Calu3 (cell line): ENCODE data around the gene ITPRID1. TPM values are rescaled to one million over a fixed set of nuclear protein-coding genes. Genes with fewer than 3 reads are reported as not detected.

ENCODE experiments used
- BruUV-seq: library from RNA; stranded (reverse); fragments of 400-500 nt; replicated peaks from 2 replicates; lab custom pipeline; 2021; lab: Mats Ljungman, UMichigan
- CTCF ChIA-PET: fragments of 300-600 bp; sonication (Branson Sonifier 250); formaldehyde crosslinking; loops from one replicate; lab custom pipeline; 2022; ENCODE audit warnings: antibody characterized with exemption; lab: Charles Lee
- DNase-seq: peaks from one replicate; pipeline ENCODE4 v3.0.0; 2022
- H3K27ac Mint-ChIP-seq: one replicate; pipeline ENCODE4 v1.8.0; 2022; ENCODE audit warnings: mixed read lengths; ENCODE audit not compliant: unreplicated experiment
- H3K27me3 Mint-ChIP-seq: one replicate; pipeline ENCODE4 v1.8.0; 2022; ENCODE audit warnings: mixed read lengths; ENCODE audit not compliant: unreplicated experiment
- H3K36me3 Mint-ChIP-seq: one replicate; pipeline ENCODE4 v1.8.0; 2022; ENCODE audit warnings: mild to moderate bottlenecking, moderate library complexity, mixed read lengths; ENCODE audit not compliant: insufficient read depth, unreplicated experiment
- H3K4me1 Mint-ChIP-seq: one replicate; pipeline ENCODE4 v1.8.0; 2022; ENCODE audit warnings: mild to moderate bottlenecking, low read depth, mixed read lengths; ENCODE audit not compliant: unreplicated experiment
- H3K4me3 Mint-ChIP-seq: one replicate; pipeline ENCODE4 v1.8.0; 2022; ENCODE audit warnings: mild to moderate bottlenecking, low read depth, moderate library complexity, mixed read lengths; ENCODE audit not compliant: unreplicated experiment
- H3K9me3 Mint-ChIP-seq: one replicate; pipeline ENCODE4 v1.8.0; 2022; ENCODE audit warnings: low read depth, mixed read lengths; ENCODE audit not compliant: unreplicated experiment
- intact Hi-C: fragments of 100-400 bp; cut with micrococcal nuclease; formaldehyde crosslinking; loops from one replicate; pipeline ENCODE4 v1.10.0; 2022; ENCODE audit not compliant: unreplicated experiment
- total RNA-seq: library from RNA; stranded (reverse); gene quantifications from 2 replicates; pipeline ENCODE4 v1.2.3, GENCODE V29; 2022
- TF ChIP-seq, protein P1 (sequence below): fragments of 200-600 bp; IDR thresholded peaks from one replicate; pipeline ENCODE4 v1.8.0; 2022; ENCODE audit warnings: antibody characterized with exemption; ENCODE audit not compliant: unreplicated experiment

The ITPRID1 gene
- total RNA-seq, 1 experiment from 2014 or later, result 3.8 TPM

DNA sequence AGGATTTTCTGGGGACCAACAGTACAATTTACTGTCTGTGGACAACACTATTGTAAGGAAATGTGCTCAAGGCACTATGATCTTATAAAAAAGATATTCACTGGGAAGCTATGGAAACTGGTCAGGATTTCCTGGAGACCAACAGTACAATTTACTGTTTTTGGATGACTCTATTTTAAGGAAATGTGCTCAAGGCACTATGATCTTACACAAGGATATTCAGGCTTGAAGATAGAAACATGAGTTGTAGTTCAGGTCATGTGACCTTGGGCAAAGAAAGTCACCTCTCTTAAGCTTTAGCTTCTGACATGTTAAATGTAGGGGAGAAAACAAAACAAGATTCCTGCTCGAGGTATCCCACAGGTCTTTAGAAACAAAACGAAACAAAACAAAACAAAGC, 1.7 kb upstream of the ITPRID1 start:
- no peak for DNase-seq
- H3K4me1 Mint-ChIP-seq, result peaks cover 11% of the 10 kb centered on the region
- no peak overlapping the region for H3K27ac Mint-ChIP-seq
- H3K9me3 Mint-ChIP-seq, result peaks cover 12% of the 10 kb centered on the region
- no peaks in the 10 kb centered on the region for H3K36me3 Mint-ChIP-seq
- H3K4me3 Mint-ChIP-seq, result no peak overlapping the region
- BruUV-seq, result no TSS peak
- TF ChIP-seq, protein P1, sequence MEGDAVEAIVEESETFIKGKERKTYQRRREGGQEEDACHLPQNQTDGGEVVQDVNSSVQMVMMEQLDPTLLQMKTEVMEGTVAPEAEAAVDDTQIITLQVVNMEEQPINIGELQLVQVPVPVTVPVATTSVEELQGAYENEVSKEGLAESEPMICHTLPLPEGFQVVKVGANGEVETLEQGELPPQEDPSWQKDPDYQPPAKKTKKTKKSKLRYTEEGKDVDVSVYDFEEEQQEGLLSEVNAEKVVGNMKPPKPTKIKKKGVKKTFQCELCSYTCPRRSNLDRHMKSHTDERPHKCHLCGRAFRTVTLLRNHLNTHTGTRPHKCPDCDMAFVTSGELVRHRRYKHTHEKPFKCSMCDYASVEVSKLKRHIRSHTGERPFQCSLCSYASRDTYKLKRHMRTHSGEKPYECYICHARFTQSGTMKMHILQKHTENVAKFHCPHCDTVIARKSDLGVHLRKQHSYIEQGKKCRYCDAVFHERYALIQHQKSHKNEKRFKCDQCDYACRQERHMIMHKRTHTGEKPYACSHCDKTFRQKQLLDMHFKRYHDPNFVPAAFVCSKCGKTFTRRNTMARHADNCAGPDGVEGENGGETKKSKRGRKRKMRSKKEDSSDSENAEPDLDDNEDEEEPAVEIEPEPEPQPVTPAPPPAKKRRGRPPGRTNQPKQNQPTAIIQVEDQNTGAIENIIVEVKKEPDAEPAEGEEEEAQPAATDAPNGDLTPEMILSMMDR, result no peak
- no peaks in the 10 kb centered on the region for H3K27me3 Mint-ChIP-seq
- CTCF ChIA-PET, result interaction anchor here (1.1 kb wide), 1 partner anchor 13 kb away, joined by 3 read pairs; no protein-coding TSS in a partner anchor
- intact Hi-C loops, result no loop called here

DNA sequence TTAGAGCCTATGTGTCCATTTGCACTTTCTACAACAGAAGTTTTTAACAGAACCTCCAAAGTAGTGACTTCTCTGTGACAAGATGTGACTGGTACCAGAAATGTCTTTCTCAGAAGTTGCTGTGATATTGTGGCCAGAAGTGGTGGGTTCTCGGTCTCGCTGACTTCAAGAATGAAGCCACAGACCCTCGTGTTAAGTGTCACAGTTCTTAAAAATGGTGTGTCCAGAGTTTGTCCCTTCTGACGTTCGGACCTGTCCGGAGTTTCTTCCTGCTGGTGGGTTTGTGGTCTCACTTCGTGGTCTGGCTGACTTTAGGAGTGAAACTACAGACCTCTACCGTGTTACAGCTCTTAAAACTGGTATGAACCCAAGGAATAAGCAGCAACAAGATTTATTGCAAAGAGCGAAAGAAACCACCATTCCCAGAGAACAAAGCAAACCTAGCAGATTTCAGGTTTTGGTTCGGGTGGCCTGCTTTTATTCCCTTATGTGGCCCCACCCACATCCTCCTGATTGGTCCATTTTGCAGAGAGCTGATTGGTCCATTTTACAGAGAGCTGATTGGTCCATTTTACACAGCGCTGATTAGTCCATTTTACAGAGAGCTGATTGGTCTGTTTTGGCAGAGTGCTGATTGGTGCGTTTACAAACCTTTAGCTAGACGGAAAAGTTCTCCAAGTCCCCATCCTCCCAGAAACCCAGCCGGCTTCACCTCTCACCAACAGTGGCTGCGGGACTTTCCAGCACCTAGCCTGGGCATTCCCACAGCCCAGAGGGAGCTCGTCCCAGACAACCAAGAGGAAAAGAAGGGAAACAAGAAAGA, 3.0 kb downstream of the ITPRID1 start:
- H3K4me3 Mint-ChIP-seq, result no peak overlapping the region
- DNase-seq, result no peak
- no peaks in the 10 kb centered on the region for H3K36me3 Mint-ChIP-seq
- H3K27me3 Mint-ChIP-seq, result no peaks in the 10 kb centered on the region
- peaks cover 10% of the 10 kb centered on the region for H3K9me3 Mint-ChIP-seq
- CTCF ChIA-PET, result no interaction called here
- TF ChIP-seq, protein P1, result no peak
- no peak overlapping the region for H3K27ac Mint-ChIP-seq
- intact Hi-C loops, result no loop called here
- H3K4me1 Mint-ChIP-seq, result peaks cover 20% of the 10 kb centered on the region
- no TSS peak for BruUV-seq

GRCh38 chr7:31517513-31517912, 3.6 kb downstream of the ITPRID1 start:
- TF ChIP-seq, protein P1, result no peak
- Mint-ChIP-seq H3K9me3 (peaks cover 10% of the 10 kb centered on the region), H3K4me1 (peaks cover 21% of the 10 kb centered on the region), H3K27ac (no peak overlapping the region), H3K36me3 (no peaks in the 10 kb centered on the region), H3K4me3 (no peak overlapping the region), H3K27me3 (no peaks in the 10 kb centered on the region)
- DNase-seq, result no peak
- CTCF ChIA-PET, result no interaction called here
- BruUV-seq, result no TSS peak
- intact Hi-C loops, result no loop called here

- BruUV-seq, result no TSS peak
- CTCF ChIA-PET, result no interaction called here
- no peak for DNase-seq
- TF ChIP-seq, protein P1, result no peak
- intact Hi-C loops, result no loop called here
- H3K4me3 Mint-ChIP-seq, result no peak overlapping the region
- no peak overlapping the region for H3K27ac Mint-ChIP-seq
- H3K36me3 Mint-ChIP-seq, result no peaks in the 10 kb centered on the region
- peaks cover 13% of the 10 kb centered on the region for H3K9me3 Mint-ChIP-seq
- H3K27me3 Mint-ChIP-seq, result no peaks in the 10 kb centered on the region
- H3K4me1 Mint-ChIP-seq, result peaks cover 19% of the 10 kb centered on the region
Observed at GRCh38 chr7:31518766-31519165, 4.9 kb downstream of the ITPRID1 start.
